RWPE2 (cell line): Measurements from ENCODE around the gene CA10.

Source experiments
- ATAC-seq: fragments of 200-7000 bp; cut with Tn5 transposase; 3 replicates; pipeline ENCODE4 v1.9.1; 2021; ENCODE audit warnings: low read depth
- DNase-seq: peaks from one replicate; pipeline ENCODE4 v3.0.0-alpha.2; 2020; ENCODE audit warnings: low spot score
- H3K27ac ChIP-seq: fragments of 450-650 bp; 2 replicates; pipeline ENCODE4 v1.5.1; 2017; ENCODE audit warnings: mild to moderate bottlenecking; ENCODE audit not compliant: poor library complexity, severe bottlenecking
- H3K27me3 ChIP-seq: fragments of 250-450 bp; sonication (Bioruptor Pico); 2 replicates; pipeline ENCODE4 v1.5.1; 2021; ENCODE audit warnings: mild to moderate bottlenecking, moderate library complexity; ENCODE audit not compliant: insufficient read depth, poor library complexity, severe bottlenecking
- H3K36me3 ChIP-seq: fragments of 250-450 bp; sonication (Bioruptor Pico); 2 replicates; pipeline ENCODE4 v1.5.1; 2020; ENCODE audit warnings: low read depth, mild to moderate bottlenecking, moderate library complexity
- H3K4me1 ChIP-seq: fragments of 250-450 bp; sonication (Bioruptor Pico); 2 replicates; pipeline ENCODE4 v1.5.1; 2021; ENCODE audit warnings: mild to moderate bottlenecking, moderate library complexity; ENCODE audit not compliant: insufficient read depth, poor library complexity, severe bottlenecking
- H3K4me3 ChIP-seq: fragments of 250-450 bp; sonication (Bioruptor Pico); 2 replicates; pipeline ENCODE4 v1.5.1; 2021; ENCODE audit warnings: mild to moderate bottlenecking, moderate library complexity; ENCODE audit not compliant: severe bottlenecking
- H3K9me3 ChIP-seq: fragments of 250-450 bp; sonication (Bioruptor Pico); 2 replicates; pipeline ENCODE4 v1.5.1; 2021; ENCODE audit warnings: mild to moderate bottlenecking, moderate library complexity; ENCODE audit not compliant: severe bottlenecking
- TF ChIP-seq, protein P1 (sequence below): fragments of 450-650 bp; IDR thresholded peaks from one replicate; pipeline ENCODE4 v1.5.1; 2017; ENCODE audit warnings: mild to moderate bottlenecking, moderate library complexity; ENCODE audit not compliant: poor library complexity, severe bottlenecking

The CA10 gene

GRCh38 chr17:51618476-51618875 lies 540.0 kb downstream of the CA10 start:
- no peak for DNase-seq
- no peaks in the 10 kb centered on the region for H3K36me3 ChIP-seq
- H3K4me1 ChIP-seq: peaks cover 7% of the 10 kb centered on the region
- no peak overlapping the region for H3K4me3 ChIP-seq
- H3K9me3 ChIP-seq: no peaks in the 10 kb centered on the region
- no peak overlapping the region for H3K27ac ChIP-seq
- peaks cover under 1% of the 10 kb centered on the region for H3K27me3 ChIP-seq
- TF ChIP-seq, protein P1, sequence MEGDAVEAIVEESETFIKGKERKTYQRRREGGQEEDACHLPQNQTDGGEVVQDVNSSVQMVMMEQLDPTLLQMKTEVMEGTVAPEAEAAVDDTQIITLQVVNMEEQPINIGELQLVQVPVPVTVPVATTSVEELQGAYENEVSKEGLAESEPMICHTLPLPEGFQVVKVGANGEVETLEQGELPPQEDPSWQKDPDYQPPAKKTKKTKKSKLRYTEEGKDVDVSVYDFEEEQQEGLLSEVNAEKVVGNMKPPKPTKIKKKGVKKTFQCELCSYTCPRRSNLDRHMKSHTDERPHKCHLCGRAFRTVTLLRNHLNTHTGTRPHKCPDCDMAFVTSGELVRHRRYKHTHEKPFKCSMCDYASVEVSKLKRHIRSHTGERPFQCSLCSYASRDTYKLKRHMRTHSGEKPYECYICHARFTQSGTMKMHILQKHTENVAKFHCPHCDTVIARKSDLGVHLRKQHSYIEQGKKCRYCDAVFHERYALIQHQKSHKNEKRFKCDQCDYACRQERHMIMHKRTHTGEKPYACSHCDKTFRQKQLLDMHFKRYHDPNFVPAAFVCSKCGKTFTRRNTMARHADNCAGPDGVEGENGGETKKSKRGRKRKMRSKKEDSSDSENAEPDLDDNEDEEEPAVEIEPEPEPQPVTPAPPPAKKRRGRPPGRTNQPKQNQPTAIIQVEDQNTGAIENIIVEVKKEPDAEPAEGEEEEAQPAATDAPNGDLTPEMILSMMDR: no peak
- ATAC-seq: no peak

- Histone ChIP-seq H3K4me1 (peaks cover 7% of the 10 kb centered on the region), H3K36me3 (no peaks in the 10 kb centered on the region), H3K9me3 (no peaks in the 10 kb centered on the region), H3K4me3 (no peak overlapping the region), H3K27ac (no peak overlapping the region), H3K27me3 (no peaks in the 10 kb centered on the region)
- ATAC-seq (no peak), DNase-seq (no peak)
- TF ChIP-seq, protein P1: no peak
Measured at GRCh38 chr17:51617986-51618385, 540.5 kb downstream of the CA10 start.

GRCh38 chr17:51613255-51613654 lies 545.3 kb downstream of the CA10 start:
- TF ChIP-seq, protein P1: no peak
- no peak for ATAC-seq
- H3K27ac ChIP-seq: no peak overlapping the region
- DNase-seq: no peak
- H3K4me3 ChIP-seq: no peak overlapping the region
- no peaks in the 10 kb centered on the region for H3K9me3 ChIP-seq
- H3K4me1 ChIP-seq: peaks cover 7% of the 10 kb centered on the region
- no peaks in the 10 kb centered on the region for H3K27me3 ChIP-seq
- no peaks in the 10 kb centered on the region for H3K36me3 ChIP-seq

GRCh38 chr17:51612692-51613091 lies 545.8 kb downstream of the CA10 start:
- TF ChIP-seq, protein P1: no peak
- H3K9me3 ChIP-seq: no peaks in the 10 kb centered on the region

DNA sequence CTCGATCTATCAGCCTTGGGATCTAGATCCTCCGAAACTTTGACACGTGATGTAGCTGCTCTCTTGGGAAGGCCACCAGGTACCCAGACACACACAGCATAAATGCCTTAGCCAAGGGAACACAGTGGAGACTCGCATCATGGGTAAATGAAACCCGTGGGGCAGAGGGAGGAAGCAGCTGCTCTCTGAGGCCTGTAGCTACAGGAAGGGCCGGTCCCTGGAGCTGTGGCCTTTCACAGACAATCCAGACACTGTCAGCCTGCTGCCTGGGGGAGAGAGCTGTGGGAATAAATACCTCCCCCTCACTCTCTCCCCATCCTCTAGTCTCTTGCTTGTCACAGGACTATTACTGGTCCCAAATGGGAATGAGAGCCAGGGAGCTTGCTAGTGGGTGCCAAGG lies 546.9 kb downstream of the CA10 start:
- H3K9me3 ChIP-seq: no peaks in the 10 kb centered on the region
- H3K27ac ChIP-seq: no peak overlapping the region
- H3K4me3 ChIP-seq: no peak overlapping the region
- ATAC-seq (no peak; the same call in 2 of the 3 replicates), DNase-seq (no peak)
- TF ChIP-seq, protein P1: no peak
- peaks cover 7% of the 10 kb centered on the region for H3K4me1 ChIP-seq
- no peaks in the 10 kb centered on the region for H3K27me3 ChIP-seq
- H3K36me3 ChIP-seq: no peaks in the 10 kb centered on the region

More at GRCh38 chr17:51612692-51613091, 545.8 kb downstream of the CA10 start:
- H3K4me3 ChIP-seq: no peak overlapping the region
- no peak for DNase-seq
- H3K27me3 ChIP-seq: no peaks in the 10 kb centered on the region
- peaks cover 7% of the 10 kb centered on the region for H3K4me1 ChIP-seq
- ATAC-seq: no peak
- H3K27ac ChIP-seq: no peak overlapping the region
- H3K36me3 ChIP-seq: no peaks in the 10 kb centered on the region
